Measurements from ENCODE around the gene RTCA.
A peak's percentile ranks its signal among the peaks of the same experiment; 100 is the strongest.
"Not testable (repeated sequence)": the region's sequence is repeated elsewhere in the genome, so short reads cannot be mapped to it uniquely, and the experiment has no call there.

The RTCA gene

DNA sequence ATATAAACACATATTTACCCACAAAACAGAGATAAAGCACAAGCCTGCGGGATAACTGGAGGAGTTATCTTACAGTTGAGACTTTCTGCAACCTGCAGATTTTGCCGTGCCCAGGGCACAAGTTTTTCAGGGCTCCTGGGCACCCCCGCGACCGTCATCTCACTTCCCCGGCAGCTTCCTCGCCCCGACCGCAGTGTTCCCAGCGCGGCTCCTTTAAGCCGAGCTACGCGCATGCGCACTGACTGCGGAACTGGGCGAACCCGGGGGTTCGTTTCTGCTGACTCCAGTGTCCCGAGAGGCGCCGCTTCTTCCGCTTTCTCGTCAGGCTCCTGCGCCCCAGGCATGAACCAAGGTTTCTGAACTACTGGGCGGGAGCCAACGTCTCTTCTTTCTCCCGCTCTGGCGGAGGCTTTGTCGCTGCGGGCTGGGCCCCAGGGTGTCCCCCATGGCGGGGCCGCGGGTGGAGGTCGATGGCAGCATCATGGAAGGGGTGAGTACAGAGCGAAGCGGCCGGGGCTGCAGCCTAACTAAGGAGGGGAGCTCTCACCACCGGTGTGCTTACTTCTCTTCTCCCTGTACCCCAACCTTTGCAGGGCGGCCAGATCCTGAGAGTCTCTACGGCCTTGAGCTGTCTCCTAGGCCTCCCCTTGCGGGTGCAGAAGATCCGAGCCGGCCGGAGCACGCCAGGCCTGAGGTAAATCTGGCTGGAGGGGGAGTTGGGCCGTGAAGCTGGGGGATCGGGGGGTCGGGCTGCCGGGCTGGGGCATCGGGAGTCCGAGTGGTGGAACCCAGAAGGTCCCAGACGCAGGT is at the start of gene RTCA:
TSS of gene RTCA (plus strand) at position 286 of the 810 bp plus-strand sequence. CDS start at position 446, 160 bp downstream.
- DNase-seq = peak; percentile 94

DNA sequence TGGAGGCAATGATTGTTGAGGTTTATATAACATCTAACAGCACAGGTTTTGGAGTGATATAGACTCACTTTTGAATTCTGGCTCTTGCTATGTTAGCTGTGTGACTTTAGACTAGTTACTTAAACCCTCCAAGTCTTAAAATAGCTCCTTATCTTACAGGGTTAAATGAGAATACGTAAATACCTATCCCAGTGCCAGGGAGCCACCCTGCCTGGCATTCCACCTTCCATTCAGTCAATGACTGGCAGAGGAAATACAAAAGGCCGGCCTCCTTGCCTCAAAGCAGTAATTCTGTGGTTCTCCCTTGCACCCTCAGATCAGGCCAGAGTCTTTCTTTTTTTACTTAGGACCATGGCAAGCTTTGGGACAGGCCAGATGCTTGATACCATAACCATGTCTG is 48.2 kb upstream of the RTCA start:
- no peak for DNase-seq

DNA sequence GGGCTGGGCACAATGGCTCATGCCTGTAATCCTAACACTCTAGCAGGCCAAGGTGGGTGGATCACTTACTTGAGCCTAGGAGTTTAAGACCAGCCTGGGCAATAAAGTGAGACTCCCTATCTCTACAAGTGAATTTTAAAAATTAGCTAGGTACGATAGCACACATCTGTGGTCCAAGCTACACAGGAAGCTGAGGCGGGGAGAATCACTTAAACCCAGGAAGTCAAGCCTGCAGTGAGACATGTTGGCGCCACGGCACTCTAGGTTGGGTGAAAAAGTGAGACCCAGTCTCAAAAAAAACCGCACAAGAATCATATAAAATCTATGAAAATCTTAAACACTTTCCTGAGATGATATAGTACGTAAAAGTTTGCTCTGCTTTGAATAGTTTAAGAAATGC is 46.6 kb upstream of the RTCA start:
- no peak for DNase-seq

DNA sequence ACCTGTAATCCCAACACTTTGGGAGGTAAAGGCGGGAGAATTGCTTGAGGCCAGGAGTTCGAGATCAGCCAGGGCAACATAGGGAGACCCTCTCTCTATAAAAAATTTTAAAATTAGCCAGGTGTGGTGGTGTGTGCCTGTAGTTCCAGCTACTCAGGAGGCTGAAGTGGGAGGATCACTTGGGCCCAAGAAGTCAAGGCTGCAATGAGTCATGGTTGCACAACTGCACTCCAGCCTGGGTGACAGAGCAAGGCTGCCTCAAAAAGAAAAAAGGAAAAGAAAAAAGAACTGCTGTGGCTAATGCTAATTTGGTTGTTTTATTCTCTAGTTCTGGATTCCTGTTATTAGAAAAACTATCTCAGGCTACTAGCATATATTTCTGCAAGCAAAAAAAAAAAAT is 46.1 kb upstream of the RTCA start:
- no peak for DNase-seq

DNA sequence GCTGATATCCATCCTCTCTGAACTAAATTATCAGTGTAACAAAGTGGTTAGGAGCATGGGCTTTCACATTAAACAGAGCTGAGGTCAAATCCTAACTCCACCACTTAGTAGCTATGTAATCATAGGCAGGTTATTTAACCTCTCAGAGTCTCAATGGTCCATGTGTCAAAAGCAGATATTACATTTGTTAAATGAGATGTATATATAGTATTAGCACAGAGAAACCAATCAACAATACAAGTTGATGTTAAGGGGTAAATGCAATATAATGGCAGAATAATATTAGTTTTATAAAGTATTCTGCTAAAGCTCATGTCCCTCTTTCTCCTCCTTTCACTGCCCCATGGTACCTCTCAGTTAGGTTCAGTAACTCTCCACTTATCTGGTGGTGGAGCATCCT is 43.6 kb upstream of the RTCA start:
- DNase-seq = no peak

DNA sequence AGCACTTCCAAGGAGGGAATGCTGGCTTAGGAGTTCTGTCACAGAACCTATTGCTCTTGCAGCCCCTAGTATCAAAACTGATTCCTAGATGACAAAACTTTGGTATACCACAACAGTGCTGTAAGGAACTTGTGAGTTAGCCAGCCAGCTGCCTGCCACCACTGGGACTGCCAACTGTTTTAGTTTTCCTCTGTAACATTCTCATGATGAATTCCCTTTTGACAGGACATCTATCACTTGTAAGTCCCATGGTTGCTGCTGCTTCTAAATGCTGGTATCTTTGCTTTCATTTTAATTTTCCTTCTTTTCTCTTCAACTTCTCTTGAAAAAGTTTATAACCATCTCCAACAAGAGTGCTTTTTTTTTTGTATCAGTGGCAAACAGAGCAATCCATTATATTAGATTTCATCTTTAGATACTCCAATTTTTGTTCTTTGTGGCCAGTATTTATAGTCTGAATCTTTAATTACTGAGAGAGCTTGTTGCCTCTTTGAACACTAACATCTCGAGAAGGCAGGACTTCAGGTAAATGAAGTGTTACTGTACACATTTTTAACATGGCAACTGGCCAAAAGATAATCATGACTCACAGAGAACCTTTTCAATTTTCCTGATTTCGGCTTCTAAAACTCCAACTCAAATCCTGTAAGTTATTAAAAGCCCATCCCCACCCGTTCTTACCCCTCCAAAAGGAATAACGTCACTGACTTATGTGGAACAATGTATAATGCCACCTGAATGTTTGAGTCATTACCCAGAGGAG is 36.2 kb upstream of the RTCA start:
- no peak for DNase-seq

DNA sequence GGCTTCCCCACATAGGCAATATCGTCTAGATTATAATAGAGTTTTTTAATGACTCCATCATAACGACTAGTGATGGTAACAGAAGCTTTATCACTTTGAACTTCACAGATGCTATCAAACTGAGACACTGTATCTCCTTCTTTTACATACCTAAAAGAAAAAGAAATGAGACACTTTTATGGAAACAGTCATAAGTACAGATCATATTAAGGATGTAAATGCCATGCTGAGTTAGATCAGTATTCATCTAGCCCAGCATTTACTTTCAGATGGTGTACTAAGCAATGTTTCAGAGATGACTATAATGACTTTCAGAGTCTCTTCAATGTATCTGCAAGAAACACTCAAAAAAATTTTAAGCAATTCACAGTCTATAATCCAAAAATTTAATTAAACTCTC is 35.3 kb upstream of the RTCA start:
- no peak for DNase-seq

DNA sequence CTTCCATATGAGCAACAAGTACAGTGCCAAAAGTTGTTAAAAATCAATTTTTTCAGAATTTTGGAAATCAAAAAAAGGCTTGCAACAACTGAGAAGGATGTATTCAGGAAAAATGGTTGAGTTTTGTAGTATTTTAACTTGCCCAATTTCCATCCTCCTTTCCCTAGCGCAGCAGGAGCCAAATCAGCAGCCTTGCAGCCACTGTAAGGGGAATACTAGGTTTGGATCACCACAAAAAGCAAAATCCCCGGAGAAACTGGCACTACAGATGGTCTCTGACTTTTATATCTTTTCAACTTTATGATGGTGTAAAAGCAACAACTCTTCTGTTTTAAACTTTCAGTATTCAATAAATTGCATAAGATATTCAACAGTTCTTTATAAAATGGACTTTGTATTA is 34.3 kb upstream of the RTCA start:
- DNase-seq = no peak

DNA sequence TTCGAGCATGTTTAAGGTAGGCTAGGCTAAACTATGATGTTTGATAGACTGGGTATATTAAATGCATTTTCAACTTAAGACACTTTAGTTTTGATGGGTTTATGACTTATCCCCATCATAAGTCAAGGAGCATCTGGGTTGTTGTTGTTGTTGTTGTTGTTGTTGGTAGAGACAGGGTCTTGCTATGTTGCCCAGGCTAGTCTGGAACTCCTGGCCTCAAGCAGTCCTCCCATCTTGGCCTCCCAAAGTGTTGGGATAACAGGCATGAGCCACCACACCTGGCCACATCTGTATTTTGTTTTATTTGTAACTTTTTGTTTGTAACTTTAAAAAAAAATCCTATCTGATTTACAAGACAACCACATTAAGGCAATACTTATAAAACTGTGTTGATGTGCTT is 33.9 kb upstream of the RTCA start:
- DNase-seq = no peak

DNA sequence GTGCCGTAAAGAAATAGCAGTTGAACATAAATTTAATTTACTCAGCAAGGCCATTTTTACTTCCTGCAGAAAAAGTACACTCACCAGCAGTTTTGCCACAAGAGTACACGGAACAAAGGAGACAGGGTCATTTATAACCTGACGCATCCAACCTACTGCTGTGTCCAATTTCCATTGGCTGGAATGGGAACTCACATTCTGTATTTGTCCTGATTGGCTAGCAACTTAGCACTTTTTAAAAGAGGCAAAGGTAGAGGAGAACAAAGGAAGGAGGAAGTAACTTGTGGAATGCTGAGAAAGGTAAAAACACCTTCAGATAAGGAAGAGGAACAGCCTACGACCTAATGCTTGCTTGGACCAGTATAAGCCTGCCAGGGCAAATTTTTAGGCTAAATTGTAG is 32.5 kb upstream of the RTCA start:
- DNase-seq = not testable (repeated sequence)

DNA sequence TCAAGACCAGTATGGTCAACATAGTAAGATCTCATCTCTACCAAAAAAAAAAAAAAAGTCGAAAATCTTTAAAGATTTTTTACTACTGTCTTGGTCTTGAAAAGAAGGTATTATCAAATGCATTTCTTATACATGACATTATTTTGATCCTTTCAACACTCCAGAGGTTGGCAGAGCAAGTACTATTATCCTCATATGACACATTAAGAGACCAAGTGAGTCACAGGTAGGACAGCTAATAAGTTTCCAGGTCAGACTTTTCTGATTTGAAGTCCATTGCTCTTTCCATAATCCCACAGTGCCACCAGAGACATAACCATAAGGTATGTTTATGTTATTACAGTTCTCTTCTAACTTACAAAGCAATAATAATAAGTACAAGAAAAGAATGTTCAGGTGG is 31.6 kb upstream of the RTCA start:
- DNase-seq = no peak

DNA sequence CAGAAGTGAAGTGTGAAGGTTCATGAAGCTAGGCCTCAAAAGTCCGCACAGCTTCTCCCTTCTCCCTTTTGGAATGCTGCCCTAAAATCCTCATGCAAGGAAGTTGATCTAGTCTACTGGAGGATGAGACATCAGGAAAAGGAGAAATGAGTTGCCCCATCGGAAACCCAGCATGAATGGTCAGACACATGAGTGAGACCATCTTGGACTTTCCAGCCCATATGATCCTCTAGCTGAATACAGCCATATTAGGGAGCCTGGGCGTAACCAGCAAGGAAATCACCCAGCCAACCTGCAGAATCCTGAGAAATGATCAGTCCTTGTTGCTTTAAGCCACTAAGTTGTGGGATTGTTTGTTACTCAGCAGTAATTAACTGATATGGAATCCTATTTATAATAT is 28.9 kb upstream of the RTCA start:
- DNase-seq = no peak

DNA sequence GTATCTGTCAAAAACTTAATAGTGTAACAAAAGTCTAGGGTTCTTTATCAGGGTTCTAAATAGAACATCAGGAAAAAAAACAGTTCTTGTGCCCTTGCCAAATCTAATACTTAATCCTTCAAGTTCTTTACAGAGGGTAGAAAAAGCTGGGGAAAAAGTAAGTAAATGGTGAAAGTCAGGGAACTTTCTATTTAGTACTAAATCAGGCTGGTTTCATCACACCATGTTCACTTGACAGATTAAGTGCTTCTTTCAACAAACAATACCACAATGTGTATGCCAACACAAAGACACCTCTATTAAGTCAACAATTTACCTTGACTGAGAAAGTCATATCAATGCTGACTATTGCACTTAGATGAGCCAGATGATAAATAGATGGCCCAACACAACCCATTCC is 26.1 kb upstream of the RTCA start:
- no peak for DNase-seq

DNA sequence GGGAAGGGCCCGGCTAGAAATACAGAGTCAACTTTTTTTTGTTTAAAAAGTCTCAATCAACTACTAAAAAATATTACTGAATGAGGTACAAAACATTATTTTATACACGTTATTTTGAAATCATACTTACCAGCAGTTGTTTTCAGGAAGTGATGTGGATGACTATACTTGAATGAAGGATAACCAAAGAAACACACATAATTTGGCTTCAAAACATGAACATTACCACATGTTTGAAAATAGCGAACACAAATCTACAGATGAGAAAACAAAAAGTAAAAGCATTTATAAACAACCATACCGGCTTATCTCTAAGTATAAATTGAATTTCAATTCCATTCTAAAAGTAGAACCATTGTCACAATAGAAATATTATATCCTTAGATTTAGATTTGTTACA is 25.4 kb upstream of the RTCA start:
- no peak for DNase-seq

DNA sequence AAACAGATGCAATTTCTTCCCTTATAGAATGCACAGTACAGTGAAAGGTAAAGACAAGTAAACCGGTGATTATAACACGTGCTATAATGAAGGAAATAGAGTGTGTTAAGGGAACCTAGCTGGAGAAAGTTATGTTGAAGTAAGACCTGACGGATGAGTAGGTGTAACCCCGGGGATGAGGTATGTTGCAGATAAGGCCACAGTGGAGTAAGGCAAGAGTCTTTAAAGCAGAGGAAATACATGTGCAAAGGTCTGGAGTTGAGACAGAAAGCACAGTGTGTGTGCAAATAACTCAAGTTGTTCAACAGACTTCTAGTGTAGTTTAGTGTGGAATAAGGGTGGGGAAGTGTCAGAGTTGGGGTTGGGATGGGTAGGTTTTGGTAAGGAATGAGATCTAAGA is 19.3 kb upstream of the RTCA start:
- no peak for DNase-seq

DNA sequence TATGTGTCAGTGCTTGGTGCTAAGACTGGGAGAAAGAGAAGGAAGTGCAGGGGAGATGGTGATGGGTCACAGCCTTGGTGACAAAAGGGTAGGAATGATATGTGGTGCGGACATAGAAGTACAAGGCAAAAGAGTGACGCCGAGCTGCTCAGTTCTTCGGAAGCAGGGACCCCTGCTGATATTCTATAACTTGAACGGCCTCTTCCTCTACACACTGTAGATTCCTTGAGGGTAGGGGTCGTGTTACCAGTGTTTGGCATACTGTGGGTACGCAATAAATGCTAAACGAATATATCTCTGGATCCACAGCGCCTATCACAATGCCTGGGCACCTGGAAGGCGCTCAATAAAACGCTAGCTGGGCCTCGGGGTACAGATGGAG is 16.9 kb upstream of the RTCA start:
- no peak for DNase-seq

DNA sequence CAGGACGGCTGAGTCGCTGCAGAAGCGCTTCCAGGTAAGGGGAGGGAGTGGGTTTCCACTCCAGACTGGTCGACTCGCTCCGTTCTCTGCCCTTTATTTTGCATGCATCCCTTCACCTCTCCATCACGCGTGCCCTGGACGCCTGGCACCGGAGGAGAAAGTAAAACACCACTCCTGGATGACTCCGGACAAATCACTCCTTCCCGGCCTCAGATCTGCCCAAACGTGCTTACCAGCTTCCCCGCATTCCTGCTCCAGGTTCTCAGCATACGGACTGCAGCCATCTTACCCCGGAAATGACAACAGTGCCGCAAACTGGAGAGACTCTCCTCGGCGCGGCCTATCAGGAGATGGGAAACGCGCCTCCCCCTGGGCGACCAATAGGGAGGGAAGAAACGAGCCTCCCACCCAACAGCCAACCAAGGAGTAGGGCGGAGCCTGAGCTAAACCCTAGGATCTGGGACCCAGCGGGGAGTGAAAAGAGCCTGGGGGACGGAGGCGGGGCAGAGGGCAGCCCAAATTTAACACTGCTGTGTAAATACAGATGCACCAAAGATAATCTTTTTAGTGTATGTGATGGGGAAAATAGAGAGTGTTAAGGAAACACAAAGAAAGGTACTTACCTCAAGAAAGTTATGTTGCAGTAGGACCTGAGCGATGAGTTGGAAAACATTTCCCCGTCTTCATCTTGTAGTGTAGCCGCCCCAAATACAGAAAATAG is 16.3 kb upstream of the RTCA start, which contains the start of gene DBT:
TSS of gene DBT (minus strand) at position 298 of the 721 bp plus-strand sequence. CDS start at position 284, 14 bp downstream.
- DNase-seq = peak; percentile 93

DNA sequence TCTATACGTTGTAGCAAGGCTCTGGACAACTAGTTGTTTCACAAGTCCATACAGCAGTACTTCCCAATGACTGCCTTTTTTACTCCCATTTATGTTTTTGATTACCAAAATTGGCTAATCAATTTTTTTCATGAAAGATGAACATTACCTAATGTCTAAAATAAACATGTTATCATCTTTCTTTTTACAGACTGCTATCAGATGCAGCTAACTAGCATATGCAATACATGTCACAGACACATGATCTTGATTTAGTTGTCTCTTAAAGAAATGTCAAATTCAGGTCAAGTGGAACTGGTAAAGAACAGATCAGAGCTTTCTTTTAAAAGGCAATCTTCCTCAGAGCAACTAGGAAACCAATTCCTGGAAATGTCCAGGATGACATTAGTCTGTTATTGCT is 15.8 kb upstream of the RTCA start:
- DNase-seq = no peak

DNA sequence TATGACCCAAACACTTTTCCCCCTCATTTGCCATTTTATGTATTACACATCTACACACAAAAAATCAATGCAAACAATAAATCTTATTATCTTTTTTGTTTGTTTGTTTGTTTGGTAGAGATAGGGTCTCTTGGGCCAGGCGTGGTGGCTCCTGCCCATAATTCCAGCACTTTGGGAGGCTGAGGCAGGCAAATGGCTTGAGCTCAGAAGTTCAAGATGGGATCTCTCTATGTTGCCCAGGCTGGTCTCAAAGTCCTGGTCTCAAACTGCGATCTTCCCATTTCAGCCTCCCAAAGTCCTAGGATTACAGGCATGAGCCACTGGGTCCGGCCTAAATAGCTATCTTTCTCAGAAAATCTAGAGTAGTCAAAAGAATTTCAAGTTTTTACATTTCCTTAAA is 15.2 kb upstream of the RTCA start:
- no peak for DNase-seq

DNA sequence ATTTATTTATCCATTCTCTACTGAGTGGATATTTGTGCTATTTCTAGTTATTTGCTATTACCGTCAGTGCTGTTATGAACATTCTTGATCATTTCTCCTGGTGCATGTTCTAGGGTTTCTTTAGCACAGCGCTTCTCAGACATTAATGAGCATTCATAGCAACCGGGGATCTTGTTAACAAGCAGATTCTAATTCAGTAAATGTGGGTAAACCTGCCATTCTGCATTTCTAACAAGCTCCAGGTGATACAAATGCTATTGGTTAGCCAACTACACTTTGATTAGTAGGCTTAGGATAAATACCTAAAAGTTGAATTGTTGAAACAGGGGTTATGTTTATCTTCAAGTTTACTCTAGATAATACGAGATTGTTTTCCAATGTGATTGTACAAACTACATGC is 13.1 kb upstream of the RTCA start:
- no peak for DNase-seq

DNA sequence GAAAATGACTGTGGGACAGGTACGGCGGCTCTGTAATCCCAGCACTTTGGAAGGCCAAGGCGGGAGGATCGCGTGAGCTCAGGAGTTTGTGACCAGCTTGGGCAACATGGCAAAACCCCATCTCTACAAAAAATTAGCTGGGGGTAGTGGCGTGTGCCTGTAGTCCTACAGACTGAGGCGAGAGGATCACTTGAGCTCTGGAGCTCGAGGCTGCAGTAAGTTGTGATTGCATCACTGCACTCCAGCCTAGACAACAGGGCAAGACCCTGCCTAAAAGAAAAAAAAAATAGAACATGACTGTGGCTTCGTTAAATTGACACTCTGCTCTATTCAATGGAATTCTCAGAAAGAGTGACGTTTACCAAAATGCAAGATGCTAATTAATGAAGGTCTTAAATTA is 12.5 kb upstream of the RTCA start:
- no peak for DNase-seq

DNA sequence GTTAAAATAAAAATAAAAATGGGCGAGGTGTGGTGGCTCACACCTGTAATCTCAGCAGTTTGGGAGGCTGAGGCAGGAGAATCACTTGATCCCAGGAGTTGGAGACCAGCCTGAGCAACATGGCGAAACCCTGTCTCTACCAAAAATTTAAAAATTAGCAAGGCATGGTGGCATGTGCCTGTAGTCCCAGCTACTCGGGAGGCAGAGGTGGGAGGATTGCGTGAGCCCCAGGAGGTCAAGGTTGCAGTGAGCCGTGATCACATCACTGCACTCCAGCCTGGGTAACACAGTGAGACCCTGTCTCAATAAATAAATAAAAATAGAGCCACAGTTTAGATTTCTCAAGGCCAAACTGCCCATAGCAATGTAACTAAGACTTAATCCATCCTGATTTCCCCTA is 9.7 kb upstream of the RTCA start:
- not testable (repeated sequence) for DNase-seq

DNA sequence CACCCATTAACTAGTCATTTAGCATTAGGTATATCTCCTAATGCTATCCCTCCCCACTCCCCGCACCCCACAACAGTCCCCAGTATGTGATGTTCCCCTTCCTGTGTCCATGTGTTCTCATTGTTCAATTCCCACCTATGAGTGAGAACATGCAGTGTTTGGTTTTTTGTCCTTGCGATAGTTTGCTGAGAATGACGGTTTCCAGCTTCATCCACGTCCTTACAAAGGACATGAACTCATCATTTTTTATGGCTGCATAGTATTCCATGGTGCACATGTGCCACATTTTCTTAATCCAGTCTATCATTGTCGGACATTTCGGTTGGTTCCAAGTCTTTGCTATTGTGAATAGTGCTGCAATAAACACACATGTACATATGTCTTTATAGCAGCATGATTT is 7.6 kb upstream of the RTCA start:
- DNase-seq = not testable (repeated sequence)

DNA sequence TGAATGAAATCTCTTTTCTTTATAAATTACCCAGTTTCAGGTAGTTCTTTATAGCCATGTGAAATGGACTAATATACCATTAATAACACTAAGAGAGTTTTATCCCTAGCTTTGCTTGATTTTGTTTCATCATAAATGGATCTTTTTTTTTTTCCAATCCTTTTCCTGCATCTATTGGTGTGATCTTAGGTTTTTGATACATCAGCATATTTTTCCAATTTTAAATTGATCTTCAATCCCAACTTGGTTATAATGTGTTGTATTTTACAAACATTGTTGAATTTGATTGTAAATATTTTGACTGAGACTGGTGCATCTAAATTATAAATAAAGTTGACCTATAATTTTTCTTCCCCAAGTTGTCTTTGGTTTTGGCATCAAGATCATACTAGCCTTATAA is 4.3 kb upstream of the RTCA start:
- DNase-seq = no peak

Data from fibroblast of skin of right quadriceps (primary cell).